ENCODE data around the gene NSD2. TPM values are rescaled to one million over a fixed set of nuclear protein-coding genes. Genes with fewer than 3 reads are reported as not detected.
A peak's percentile ranks its signal among the peaks of the same experiment; 100 is the strongest.

The NSD2 gene
- total RNA-seq, 1 experiment from 2014 or later = 128 TPM

DNA sequence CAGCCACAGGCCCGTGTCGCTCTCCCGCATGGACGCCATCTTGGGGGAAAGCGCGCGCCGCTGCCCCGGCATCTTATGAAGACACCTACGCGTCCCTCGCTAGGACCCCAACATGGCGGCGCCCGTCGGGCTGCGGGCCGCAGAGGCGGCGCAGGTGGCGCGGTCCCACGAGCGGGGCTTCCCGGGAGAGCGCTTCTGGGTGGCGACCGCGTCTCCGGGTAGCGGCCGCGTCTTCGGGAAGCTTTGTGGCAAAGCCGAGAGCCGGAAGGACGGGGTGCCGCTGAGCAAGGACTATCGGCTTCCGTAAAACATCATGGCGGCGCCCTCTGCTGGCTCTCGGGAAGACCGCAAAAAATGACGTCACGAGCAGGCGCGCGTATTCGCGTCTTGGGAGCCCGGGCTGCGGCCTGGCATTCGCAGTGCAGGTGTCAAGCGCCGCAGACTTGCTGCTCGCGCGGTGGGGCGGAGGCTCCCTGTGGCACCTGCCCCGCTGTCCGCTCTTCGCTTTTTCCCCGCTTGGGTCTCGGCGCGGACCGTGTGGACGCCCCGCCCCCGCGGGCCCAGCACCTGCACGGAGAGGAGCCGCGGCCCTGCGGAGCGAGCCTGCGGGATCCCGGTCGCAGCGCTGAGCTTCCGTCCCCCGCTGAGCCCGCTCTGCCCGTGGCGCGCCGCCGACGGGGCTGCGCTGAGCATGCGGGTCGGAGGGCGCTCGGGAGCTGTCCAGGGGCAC, 137.9 kb downstream of the NSD2 start, which contains the start of gene NELFA (continued):
- TF ChIP-seq USF1 (CRISPR knock-in tag; IDR thresholded peaks at IDR 0.05) (peak; percentile 47; the same call in 1 of the 2 replicates), ETV6 (CRISPR knock-in tag; IDR thresholded peaks at IDR 0.05) (peak; percentile 70), ZNF512 (CRISPR knock-in tag; IDR thresholded peaks at IDR 0.05; ENCODE audit: borderline replicate concordance) (no peak), ZNF423 (CRISPR knock-in tag; IDR thresholded peaks at IDR 0.05) (peak; percentile 93), SP1 (CRISPR knock-in tag; conservative IDR thresholded peaks at IDR 0.05) (peak; percentile 59; the same call in 1 of the 2 replicates), FOXK1 (CRISPR knock-in tag; IDR thresholded peaks at IDR 0.05) (0 out of 2 replicates have a peak, but pooled peaks have one; percentile 48), FOXP1 (CRISPR knock-in tag; IDR thresholded peaks at IDR 0.05; ENCODE audit: borderline replicate concordance) (peak; percentile 83), ZSCAN18 (CRISPR knock-in tag; IDR thresholded peaks at IDR 0.05) (no peak), HMGXB4 (CRISPR knock-in tag; IDR thresholded peaks at IDR 0.05) (peak; percentile 57; the same call in 1 of the 2 replicates), MYBL2 (CRISPR knock-in tag; IDR thresholded peaks at IDR 0.05) (peak; percentile 71; the same call in 1 of the 2 replicates), ZNF121 (CRISPR knock-in tag; IDR thresholded peaks at IDR 0.05) (peak; percentile 55; the same call in 1 of the 2 replicates)
- TF ChIP-seq, protein P1, sequence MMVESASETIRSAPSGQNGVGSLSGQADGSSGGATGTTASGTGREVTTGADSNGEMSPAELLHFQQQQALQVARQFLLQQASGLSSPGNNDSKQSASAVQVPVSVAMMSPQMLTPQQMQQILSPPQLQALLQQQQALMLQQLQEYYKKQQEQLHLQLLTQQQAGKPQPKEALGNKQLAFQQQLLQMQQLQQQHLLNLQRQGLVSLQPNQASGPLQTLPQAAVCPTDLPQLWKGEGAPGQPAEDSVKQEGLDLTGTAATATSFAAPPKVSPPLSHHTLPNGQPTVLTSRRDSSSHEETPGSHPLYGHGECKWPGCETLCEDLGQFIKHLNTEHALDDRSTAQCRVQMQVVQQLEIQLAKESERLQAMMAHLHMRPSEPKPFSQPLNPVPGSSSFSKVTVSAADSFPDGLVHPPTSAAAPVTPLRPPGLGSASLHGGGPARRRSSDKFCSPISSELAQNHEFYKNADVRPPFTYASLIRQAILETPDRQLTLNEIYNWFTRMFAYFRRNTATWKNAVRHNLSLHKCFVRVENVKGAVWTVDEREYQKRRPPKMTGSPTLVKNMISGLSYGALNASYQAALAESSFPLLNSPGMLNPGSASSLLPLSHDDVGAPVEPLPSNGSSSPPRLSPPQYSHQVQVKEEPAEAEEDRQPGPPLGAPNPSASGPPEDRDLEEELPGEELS (CRISPR knock-in tag; IDR thresholded peaks at IDR 0.05) = peak; percentile 92
- TF ChIP-seq, protein P2, sequence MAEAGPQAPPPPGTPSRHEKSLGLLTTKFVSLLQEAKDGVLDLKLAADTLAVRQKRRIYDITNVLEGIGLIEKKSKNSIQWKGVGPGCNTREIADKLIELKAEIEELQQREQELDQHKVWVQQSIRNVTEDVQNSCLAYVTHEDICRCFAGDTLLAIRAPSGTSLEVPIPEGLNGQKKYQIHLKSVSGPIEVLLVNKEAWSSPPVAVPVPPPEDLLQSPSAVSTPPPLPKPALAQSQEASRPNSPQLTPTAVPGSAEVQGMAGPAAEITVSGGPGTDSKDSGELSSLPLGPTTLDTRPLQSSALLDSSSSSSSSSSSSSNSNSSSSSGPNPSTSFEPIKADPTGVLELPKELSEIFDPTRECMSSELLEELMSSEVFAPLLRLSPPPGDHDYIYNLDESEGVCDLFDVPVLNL (CRISPR knock-in tag; IDR thresholded peaks at IDR 0.05; ENCODE audit: borderline replicate concordance, low read depth) = peak; percentile 19; the same call in 1 of the 2 replicates
- TF ChIP-seq, protein P3, sequence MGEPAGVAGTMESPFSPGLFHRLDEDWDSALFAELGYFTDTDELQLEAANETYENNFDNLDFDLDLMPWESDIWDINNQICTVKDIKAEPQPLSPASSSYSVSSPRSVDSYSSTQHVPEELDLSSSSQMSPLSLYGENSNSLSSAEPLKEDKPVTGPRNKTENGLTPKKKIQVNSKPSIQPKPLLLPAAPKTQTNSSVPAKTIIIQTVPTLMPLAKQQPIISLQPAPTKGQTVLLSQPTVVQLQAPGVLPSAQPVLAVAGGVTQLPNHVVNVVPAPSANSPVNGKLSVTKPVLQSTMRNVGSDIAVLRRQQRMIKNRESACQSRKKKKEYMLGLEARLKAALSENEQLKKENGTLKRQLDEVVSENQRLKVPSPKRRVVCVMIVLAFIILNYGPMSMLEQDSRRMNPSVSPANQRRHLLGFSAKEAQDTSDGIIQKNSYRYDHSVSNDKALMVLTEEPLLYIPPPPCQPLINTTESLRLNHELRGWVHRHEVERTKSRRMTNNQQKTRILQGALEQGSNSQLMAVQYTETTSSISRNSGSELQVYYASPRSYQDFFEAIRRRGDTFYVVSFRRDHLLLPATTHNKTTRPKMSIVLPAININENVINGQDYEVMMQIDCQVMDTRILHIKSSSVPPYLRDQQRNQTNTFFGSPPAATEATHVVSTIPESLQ (CRISPR knock-in tag; IDR thresholded peaks at IDR 0.05) = no peak
- TF ChIP-seq, protein P4, sequence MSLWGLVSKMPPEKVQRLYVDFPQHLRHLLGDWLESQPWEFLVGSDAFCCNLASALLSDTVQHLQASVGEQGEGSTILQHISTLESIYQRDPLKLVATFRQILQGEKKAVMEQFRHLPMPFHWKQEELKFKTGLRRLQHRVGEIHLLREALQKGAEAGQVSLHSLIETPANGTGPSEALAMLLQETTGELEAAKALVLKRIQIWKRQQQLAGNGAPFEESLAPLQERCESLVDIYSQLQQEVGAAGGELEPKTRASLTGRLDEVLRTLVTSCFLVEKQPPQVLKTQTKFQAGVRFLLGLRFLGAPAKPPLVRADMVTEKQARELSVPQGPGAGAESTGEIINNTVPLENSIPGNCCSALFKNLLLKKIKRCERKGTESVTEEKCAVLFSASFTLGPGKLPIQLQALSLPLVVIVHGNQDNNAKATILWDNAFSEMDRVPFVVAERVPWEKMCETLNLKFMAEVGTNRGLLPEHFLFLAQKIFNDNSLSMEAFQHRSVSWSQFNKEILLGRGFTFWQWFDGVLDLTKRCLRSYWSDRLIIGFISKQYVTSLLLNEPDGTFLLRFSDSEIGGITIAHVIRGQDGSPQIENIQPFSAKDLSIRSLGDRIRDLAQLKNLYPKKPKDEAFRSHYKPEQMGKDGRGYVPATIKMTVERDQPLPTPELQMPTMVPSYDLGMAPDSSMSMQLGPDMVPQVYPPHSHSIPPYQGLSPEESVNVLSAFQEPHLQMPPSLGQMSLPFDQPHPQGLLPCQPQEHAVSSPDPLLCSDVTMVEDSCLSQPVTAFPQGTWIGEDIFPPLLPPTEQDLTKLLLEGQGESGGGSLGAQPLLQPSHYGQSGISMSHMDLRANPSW (CRISPR knock-in tag; conservative IDR thresholded peaks at IDR 0.05; ENCODE audit: low read depth) = no peak

All from WTC11 (cell line).